GM10248 (cell line): ENCODE data around the gene M1AP.

Source experiments
- CTCF ChIA-PET: fragments of 300-600 bp; sonication (Branson Sonifier 250); formaldehyde crosslinking; extraction: SDS; loops from one replicate; lab custom pipeline; 2021; ENCODE audit warnings: antibody characterized with exemption; lab: Yijun Ruan, JAX
- POLR2A ChIA-PET: fragments of 350-650 bp; sonication (Branson Sonifier 250); formaldehyde crosslinking; extraction: SDS; loops from one replicate; lab custom pipeline; 2020; ENCODE audit warnings: antibody characterized with exemption; lab: Yijun Ruan, JAX
- DNase-seq: peaks from one replicate; pipeline ENCODE4 v3.0.0; 2012; ENCODE audit errors: extremely low spot score
- CTCF ChIP-seq: IDR thresholded peaks from 2 replicates; pipeline ENCODE4 v1.5.1; 2012; ENCODE audit warnings: mild to moderate bottlenecking, low read depth; ENCODE audit errors: extremely low read depth, missing control alignments, control extremely low read depth

The M1AP gene

GRCh38 chr2:74538881-74539339 lies 109.2 kb downstream of the M1AP start:
- CTCF ChIA-PET = interaction anchor here (0.9 to 3.0 kb wide), 9 partner anchors 8 to 55 kb away, joined by 3 to 19 read pairs (median 5); partner anchors contain the start of genes AUP1 and HTRA2
- DNase-seq = peak; percentile 53
- POLR2A ChIA-PET = interaction anchor here (0.6 to 2.4 kb wide), 5 partner anchors 9 to 67 kb away, joined by 3 to 12 read pairs (median 4); partner anchors contain the start of genes AUP1, HTRA2 and MRPL53
- no peak for TF ChIP-seq CTCF

GRCh38 chr2:74537140-74537539 lies 111.0 kb downstream of the M1AP start:
- ChIA-PET CTCF (no interaction called here), POLR2A (no interaction called here)
- no peak for TF ChIP-seq CTCF
- DNase-seq = no peak

GRCh38 chr2:74536166-74536950 lies 111.8 kb downstream of the M1AP start:
- ChIA-PET CTCF (interaction anchor here (1.2 kb wide), 1 partner anchor 29 kb away, joined by 3 read pairs; no protein-coding TSS in a partner anchor), POLR2A (no interaction called here)
- no peak for DNase-seq
- TF ChIP-seq CTCF = no peak

GRCh38 chr2:74535440-74535965 lies 112.6 kb downstream of the M1AP start:
- POLR2A ChIA-PET = no interaction called here
- no peak for DNase-seq
- CTCF ChIA-PET = interaction anchor here (1.2 kb wide), 1 partner anchor 29 kb away, joined by 3 read pairs; no protein-coding TSS in a partner anchor
- no peak for TF ChIP-seq CTCF

- POLR2A ChIA-PET = no interaction called here
- no peak for DNase-seq
- CTCF ChIA-PET = interaction anchor here (0.9 to 9.3 kb wide), 6 partner anchors 10 to 59 kb away, joined by 3 to 76 read pairs (median 10); partner anchors contain the start of genes CCDC142 and TTC31
- no peak for TF ChIP-seq CTCF
These were observed 113.7 kb downstream of the M1AP start for GRCh38 chr2:74534411-74534810.

- TF ChIP-seq CTCF = no peak
- CTCF ChIA-PET = interaction anchor here (1.2 to 9.3 kb wide), 7 partner anchors 11 to 54 kb away, joined by 4 to 76 read pairs (median 16); partner anchors contain the start of genes CCDC142 and TTC31
- no peak for DNase-seq
- POLR2A ChIA-PET = no interaction called here
These were observed 114.7 kb downstream of the M1AP start for GRCh38 chr2:74533464-74533863.
